OCI-LY3 (cell line): Measurements from ENCODE around the gene ABCC6.

Experiments used
- H2AFZ ChIP-seq: fragments of 200-600, 300-600 bp; shearing (Covaris generic); 2 replicates; pipeline ENCODE4 v1.6.0; 2014; ENCODE audit warnings: antibody characterized with exemption, low read depth, low read length
- H3K27ac ChIP-seq: fragments of 200-600, 300-600 bp; sonication (generic); 2 replicates; pipeline ENCODE4 v1.5.1; 2014; ENCODE audit warnings: mild to moderate bottlenecking, low read length, moderate library complexity, mixed read lengths
- H3K27me3 ChIP-seq: fragments of 200-600, 300-600 bp; sonication (generic); 2 replicates; pipeline ENCODE4 v1.6.1; 2014; ENCODE audit warnings: low read depth, low read length, mixed read lengths
- H3K36me3 ChIP-seq: fragments of 200-600, 300-600 bp; sonication (generic); replicated peaks from 2 replicates; pipeline ENCODE3; 2014; ENCODE audit warnings: low read depth, low read length, mixed read lengths
- H3K4me1 ChIP-seq: fragments of 300-600, 200-600 bp; sonication (generic); 2 replicates; pipeline ENCODE4 v1.6.1; 2014; ENCODE audit warnings: low read length, mixed read lengths
- H3K4me2 ChIP-seq: fragments of 200-600, 300-600 bp; sonication (generic); 2 replicates; pipeline ENCODE4 v1.6.1; 2014; ENCODE audit warnings: low read length, mixed read lengths
- H3K4me3 ChIP-seq: fragments of 300-600, 200-600 bp; sonication (generic); 2 replicates; pipeline ENCODE4 v1.5.1; 2014; ENCODE audit warnings: antibody characterized with exemption, mild to moderate bottlenecking, low read length, moderate library complexity
- H3K79me2 ChIP-seq: fragments of 300-600, 200-600 bp; shearing (Covaris generic); 2 replicates; pipeline ENCODE4 v1.6.1; 2014; ENCODE audit warnings: mild to moderate bottlenecking, low read length, mixed read lengths
- H3K9ac ChIP-seq: fragments of 300-600, 200-600 bp; shearing (Covaris generic); 2 replicates; pipeline ENCODE4 v1.6.0; 2014; ENCODE audit warnings: mild to moderate bottlenecking, low read length, moderate library complexity
- H3K9me3 ChIP-seq: fragments of 200-600, 300-600 bp; shearing (Covaris generic); 2 replicates; pipeline ENCODE4 v1.6.1; 2014; ENCODE audit warnings: low read length, mixed read lengths; ENCODE audit not compliant: insufficient read depth
- H4K20me1 ChIP-seq: fragments of 200-600, 300-600 bp; sonication (generic); 2 replicates; pipeline ENCODE4 v1.6.1; 2016; ENCODE audit warnings: low read length, mixed read lengths; ENCODE audit not compliant: insufficient read depth
- EZH2phosphoT487 ChIP-seq: fragments of 200-600 bp; shearing (Covaris generic); IDR thresholded peaks from 2 replicates; pipeline ENCODE4 v1.6.1; 2018; ENCODE audit warnings: antibody characterized with exemption, mixed run types, low read depth
- TF ChIP-seq, protein P1 (sequence below): fragments of 200-600, 300-600 bp; sonication (generic); IDR thresholded peaks from 2 replicates; pipeline ENCODE4 v1.5.1; 2014; ENCODE audit warnings: antibody characterized with exemption, low read length, low read depth

Gene ABCC6

DNA sequence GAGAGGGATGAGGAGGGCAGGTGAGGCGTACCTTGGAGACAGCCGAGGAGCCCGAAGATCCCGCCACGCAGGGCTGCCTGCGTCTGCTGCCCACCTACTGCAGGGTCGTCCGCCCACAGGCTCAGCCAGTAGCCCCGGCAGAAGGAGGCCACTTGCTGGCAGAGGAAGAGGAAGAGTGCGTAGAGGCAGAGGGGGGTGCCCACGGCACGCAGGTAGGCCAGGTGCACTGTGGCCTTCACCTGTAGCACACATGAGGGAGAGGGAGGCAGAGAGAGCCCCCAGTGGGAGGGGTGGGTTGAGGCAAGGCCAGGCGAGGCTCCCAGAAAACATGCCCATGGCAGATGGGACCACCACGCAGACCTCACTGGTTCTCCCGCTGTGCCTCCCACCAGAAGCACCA, 53.7 kb downstream of the ABCC6 start:
- Histone ChIP-seq H3K4me1 (peaks cover 13% of the 10 kb centered on the region), H2AFZ (no peak overlapping the region), H3K4me2 (no peak overlapping the region), H3K36me3 (no peaks in the 10 kb centered on the region), H3K4me3 (no peak overlapping the region), H3K9me3 (no peaks in the 10 kb centered on the region), H4K20me1 (no peaks in the 10 kb centered on the region), H3K27ac (no peak overlapping the region), H3K9ac (no peak overlapping the region), H3K27me3 (no peaks in the 10 kb centered on the region), H3K79me2 (no peaks in the 10 kb centered on the region)
- TF ChIP-seq, protein P1, sequence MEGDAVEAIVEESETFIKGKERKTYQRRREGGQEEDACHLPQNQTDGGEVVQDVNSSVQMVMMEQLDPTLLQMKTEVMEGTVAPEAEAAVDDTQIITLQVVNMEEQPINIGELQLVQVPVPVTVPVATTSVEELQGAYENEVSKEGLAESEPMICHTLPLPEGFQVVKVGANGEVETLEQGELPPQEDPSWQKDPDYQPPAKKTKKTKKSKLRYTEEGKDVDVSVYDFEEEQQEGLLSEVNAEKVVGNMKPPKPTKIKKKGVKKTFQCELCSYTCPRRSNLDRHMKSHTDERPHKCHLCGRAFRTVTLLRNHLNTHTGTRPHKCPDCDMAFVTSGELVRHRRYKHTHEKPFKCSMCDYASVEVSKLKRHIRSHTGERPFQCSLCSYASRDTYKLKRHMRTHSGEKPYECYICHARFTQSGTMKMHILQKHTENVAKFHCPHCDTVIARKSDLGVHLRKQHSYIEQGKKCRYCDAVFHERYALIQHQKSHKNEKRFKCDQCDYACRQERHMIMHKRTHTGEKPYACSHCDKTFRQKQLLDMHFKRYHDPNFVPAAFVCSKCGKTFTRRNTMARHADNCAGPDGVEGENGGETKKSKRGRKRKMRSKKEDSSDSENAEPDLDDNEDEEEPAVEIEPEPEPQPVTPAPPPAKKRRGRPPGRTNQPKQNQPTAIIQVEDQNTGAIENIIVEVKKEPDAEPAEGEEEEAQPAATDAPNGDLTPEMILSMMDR: no peak
- TF ChIP-seq EZH2phosphoT487: no peak

DNA sequence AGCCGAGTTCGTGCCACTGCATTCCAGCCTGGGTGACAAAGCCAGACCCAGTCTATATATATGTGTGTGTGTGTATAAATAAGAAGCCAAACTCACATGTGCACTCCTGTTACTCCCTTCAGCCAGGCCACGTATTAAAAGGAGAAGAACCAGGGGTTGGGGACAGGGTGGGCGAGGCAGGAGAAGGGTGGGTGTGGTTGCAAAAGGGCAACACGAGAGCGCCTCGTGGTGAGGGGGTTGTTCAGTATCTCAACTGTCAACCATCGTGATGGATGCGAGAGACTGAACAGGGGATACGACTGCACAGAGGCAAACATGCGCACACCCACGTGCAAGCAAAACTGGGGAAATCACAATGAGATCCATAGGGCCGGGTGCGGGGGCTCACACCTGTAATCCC, 54.9 kb downstream of the ABCC6 start:
- no peak overlapping the region for H3K4me2 ChIP-seq
- no peaks in the 10 kb centered on the region for H3K27me3 ChIP-seq
- no peaks in the 10 kb centered on the region for H3K9me3 ChIP-seq
- no peaks in the 10 kb centered on the region for H4K20me1 ChIP-seq
- no peak overlapping the region for H2AFZ ChIP-seq
- H3K27ac ChIP-seq: no peak overlapping the region
- H3K79me2 ChIP-seq: no peaks in the 10 kb centered on the region
- no peak for TF ChIP-seq EZH2phosphoT487
- TF ChIP-seq, protein P1: no peak
- H3K4me3 ChIP-seq: no peak overlapping the region
- H3K36me3 ChIP-seq: no peaks in the 10 kb centered on the region
- no peak overlapping the region for H3K9ac ChIP-seq
- peaks cover 1% of the 10 kb centered on the region; the same call in 1 of the 2 replicates for H3K4me1 ChIP-seq

DNA sequence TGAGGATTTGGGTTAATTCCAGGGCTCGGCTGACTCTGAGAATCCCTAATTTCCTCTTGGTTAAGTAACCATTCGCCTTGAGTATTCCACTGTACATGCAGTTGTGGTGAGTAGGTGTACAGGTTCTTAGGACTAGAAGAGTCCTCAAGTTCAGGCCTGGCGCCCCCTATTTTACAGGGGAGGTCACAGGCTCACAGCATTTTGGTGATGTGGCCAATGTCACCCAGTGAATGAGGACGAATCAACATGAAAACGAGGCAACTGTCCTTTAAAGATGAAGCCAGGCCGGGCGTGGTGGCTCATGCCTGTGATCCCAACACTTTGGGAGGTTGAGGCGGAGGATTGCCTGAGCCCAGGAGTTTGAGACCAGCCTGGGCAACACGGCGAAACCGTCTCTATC, 55.4 kb downstream of the ABCC6 start:
- Histone ChIP-seq H3K79me2 (no peaks in the 10 kb centered on the region), H3K9ac (no peak overlapping the region), H2AFZ (no peak overlapping the region), H3K4me2 (no peak overlapping the region), H4K20me1 (no peaks in the 10 kb centered on the region), H3K4me3 (no peak overlapping the region), H3K27me3 (no peaks in the 10 kb centered on the region), H3K27ac (no peak overlapping the region), H3K9me3 (no peaks in the 10 kb centered on the region), H3K4me1 (no peaks in the 10 kb centered on the region), H3K36me3 (no peaks in the 10 kb centered on the region)
- TF ChIP-seq, protein P1: no peak
- TF ChIP-seq EZH2phosphoT487: no peak

DNA sequence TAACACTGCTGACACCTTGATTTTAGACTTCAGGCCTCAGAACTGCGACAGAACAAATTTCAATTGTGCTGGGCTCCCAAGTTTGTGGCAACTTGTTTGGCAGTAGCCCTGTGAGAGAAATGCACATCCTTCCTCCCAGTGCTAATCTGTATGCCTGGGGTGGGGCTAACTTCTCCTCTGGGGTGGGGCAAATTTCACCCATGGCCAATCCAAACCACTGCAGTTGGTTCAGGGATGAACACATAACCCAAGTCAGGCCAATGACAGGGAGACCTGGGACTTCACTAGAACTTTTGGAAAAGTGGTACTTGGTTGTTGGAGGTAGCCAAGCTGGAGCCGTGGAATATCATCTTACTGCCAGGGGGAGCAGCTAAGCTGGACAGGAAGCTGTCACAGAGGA, 56.3 kb downstream of the ABCC6 start:
- Histone ChIP-seq H2AFZ (no peak overlapping the region), H3K36me3 (no peaks in the 10 kb centered on the region), H3K27ac (no peak overlapping the region), H4K20me1 (no peaks in the 10 kb centered on the region), H3K4me3 (no peak overlapping the region), H3K4me2 (no peak overlapping the region), H3K79me2 (no peaks in the 10 kb centered on the region), H3K9ac (no peak overlapping the region), H3K4me1 (no peaks in the 10 kb centered on the region), H3K9me3 (no peaks in the 10 kb centered on the region), H3K27me3 (no peaks in the 10 kb centered on the region)
- no peak for TF ChIP-seq EZH2phosphoT487
- TF ChIP-seq, protein P1: no peak
